GM13976 (cell line): ENCODE data around the gene HYAL3.
A peak's percentile ranks its signal among the peaks of the same experiment; 100 is the strongest.

Experiments used
- DNase-seq: peaks from one replicate; pipeline ENCODE4 v3.0.0; 2012; ENCODE audit warnings: low spot score
- CTCF ChIP-seq: IDR thresholded peaks from 2 replicates; pipeline ENCODE4 v1.5.1; 2012; ENCODE audit warnings: borderline replicate concordance, mild to moderate bottlenecking; ENCODE audit not compliant: insufficient read depth; ENCODE audit errors: extremely low read depth, missing control alignments, control extremely low read depth
- in situ Hi-C: fragments of 300-500 bp; cut with MboI; formaldehyde crosslinking; loops from one replicate; pipeline ENCODE4 v1.12.0; 2022; ENCODE audit warnings: low sequenced_read_pairs, mixed read lengths, inconsistent platforms; ENCODE audit not compliant: unreplicated experiment

HYAL3 gene

GRCh38 chr3:50261505-50261904 is 37.7 kb downstream of the HYAL3 start:
- in situ Hi-C loops, result no loop called here
- DNase-seq, result no peak
- no peak for TF ChIP-seq CTCF

GRCh38 chr3:50260942-50261441 is 38.2 kb downstream of the HYAL3 start:
- DNase-seq, result no peak
- no peak for TF ChIP-seq CTCF
- in situ Hi-C loops, result no loop called here

DNA sequence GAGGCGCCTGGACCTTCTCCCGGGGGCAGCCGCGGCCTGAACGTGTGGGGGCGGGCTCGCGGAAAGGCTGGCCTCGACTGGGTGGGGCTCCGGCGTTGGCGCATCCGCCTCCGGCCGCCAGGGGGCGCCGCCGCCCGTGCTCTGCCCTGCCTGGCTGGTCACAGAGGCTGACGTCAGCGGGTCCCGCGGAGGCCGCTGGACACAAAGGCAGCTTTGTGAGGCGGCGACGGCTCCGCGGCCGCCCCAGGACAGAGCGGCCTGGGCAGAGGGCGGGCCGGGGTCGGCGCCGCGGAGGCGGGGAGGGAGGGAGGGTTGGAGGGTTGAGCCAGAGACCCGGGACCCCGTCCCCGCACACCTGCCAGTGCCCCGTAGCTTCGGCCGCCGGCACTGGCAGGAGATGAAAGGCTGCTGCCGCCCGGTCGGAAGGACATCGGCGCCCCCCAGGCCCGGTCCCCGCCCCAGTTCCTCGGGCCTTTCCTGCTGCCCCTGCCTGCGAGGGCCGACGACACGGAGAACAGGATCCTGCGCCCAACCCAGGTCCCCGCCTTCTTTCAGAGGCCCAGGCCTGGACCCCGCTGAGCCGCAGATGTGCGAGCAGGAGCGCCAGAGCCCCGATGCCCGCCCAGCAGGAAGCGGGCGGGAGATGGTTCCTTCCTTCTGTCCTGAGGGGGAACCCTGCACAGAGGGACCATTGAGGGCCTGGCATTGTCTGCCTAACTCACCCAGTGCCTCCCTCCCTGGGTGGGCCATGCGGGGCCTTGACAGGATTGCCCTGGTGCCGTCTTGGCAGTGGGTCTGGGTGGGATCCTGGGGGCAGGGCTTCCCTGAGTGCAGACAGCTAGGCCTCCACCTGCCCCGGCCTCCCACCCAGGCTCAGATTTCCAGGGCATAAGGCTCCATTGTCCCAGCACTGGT is 38.9 kb downstream of the HYAL3 start:
- peak; percentile 99 for TF ChIP-seq CTCF
- DNase-seq, result peak; percentile 99
- in situ Hi-C loops, result no loop called here

DNA sequence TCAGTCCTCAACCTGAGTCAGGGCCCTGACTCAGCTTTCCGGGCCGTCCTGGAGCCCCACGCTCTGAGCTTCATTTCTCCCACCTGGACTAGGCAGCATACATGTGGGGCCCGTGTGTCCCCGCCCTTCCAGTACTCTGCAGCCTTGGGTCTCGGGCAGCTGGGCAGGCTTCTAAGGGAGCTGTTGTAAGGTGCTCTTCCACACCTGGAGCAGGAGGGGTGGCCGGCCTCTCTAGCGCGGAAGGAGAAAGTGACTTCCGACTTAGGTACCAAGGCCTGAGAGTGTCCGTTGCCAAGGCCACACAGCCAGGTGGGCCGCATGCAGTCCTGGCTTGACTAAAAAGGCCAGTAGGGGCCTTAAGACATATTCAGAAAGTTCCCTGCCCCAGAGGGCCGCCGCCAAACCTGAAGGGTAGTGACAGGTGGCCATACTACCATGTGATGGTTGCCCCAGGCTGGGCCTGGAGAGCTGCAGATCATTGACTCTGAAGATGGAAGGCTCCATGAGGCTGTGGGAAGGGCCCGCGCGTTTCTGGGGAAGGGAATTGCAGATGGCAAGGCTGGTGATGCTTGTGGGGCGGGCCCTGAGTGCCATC is 39.7 kb downstream of the HYAL3 start:
- no peak for DNase-seq
- TF ChIP-seq CTCF, result no peak
- in situ Hi-C loops, result no loop called here

GRCh38 chr3:50258979-50259378 is 40.2 kb downstream of the HYAL3 start:
- TF ChIP-seq CTCF, result no peak
- no peak for DNase-seq
- in situ Hi-C loops, result no loop called here

GRCh38 chr3:50258029-50258680 is 41.0 kb downstream of the HYAL3 start:
- TF ChIP-seq CTCF, result no peak
- in situ Hi-C loops, result no loop called here
- DNase-seq, result no peak
